HG02763 (cell line): Measurements from ENCODE around the gene SRD5A3.
"Not testable (repeated sequence)": the region's sequence is repeated elsewhere in the genome, so short reads cannot be mapped to it uniquely, and the experiment has no call there.

Source experiments
- ATAC-seq: cut with Tn5 transposase; IDR thresholded peaks from one replicate; pipeline ENCODE4 v1.9.1; 2021; ENCODE audit warnings: mild to moderate bottlenecking, moderate library complexity; ENCODE audit not compliant: unreplicated experiment

Gene SRD5A3

GRCh38 chr4:55345054-55345453 is 988 bp upstream of the SRD5A3 start:
- no peak for ATAC-seq

GRCh38 chr4:55346851-55347255 is 811 bp downstream of the SRD5A3 start:
- no peak for ATAC-seq

DNA sequence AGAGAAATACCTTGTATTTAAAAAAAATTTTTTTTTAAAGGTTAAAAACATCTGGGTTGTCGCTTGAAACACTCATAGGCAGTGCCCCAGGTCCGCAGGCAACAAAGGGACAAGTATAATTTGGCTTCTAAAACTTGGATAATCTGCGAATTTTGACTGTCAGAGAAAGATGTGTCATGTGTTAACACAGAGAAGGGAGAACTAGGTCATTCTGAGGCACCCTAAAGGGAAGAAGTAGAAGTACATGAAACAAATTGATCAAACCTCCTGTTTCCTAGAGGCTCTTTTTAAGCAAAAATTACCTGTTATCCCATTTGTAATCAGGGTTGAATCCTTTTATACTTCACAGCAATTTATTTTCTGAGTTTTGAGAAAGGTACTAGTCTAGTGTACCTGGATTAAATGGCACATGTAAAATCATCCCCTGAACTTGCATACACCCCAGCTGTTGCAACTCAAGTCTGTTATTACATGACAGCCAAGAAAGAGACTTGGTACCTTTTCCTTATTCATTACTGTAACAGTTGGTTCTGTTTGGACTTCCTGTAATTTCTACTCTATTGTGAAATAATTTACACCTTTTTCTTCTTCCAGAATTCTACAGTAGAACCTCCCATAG is 1.7 kb downstream of the SRD5A3 start:
- no peak for ATAC-seq

DNA sequence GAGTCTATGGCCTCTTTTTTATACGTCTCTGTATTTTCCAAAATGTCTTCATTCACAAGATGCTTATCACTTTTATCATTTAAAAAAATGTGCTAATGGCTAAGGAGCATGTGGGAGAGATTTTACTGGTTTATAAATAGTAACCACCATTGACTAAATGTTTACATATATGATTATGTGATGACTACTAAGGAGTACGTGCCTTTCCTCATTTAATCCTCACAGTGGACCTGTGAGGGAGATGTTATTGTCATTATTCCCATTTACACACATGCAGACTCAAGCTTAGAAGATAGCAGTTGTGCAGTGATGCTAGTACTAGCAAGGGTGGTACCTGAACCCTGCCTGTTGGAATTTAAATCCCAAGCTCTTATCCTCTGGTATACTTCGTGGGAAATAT is 2.4 kb downstream of the SRD5A3 start:
- ATAC-seq, result no peak

GRCh38 chr4:55350870-55351269 is 4.8 kb downstream of the SRD5A3 start:
- ATAC-seq, result not testable (repeated sequence)

GRCh38 chr4:55351824-55352223 is 5.8 kb downstream of the SRD5A3 start:
- no peak for ATAC-seq

- no peak for ATAC-seq
These were observed 6.7 kb downstream of the SRD5A3 start for GRCh38 chr4:55352726-55353125.

DNA sequence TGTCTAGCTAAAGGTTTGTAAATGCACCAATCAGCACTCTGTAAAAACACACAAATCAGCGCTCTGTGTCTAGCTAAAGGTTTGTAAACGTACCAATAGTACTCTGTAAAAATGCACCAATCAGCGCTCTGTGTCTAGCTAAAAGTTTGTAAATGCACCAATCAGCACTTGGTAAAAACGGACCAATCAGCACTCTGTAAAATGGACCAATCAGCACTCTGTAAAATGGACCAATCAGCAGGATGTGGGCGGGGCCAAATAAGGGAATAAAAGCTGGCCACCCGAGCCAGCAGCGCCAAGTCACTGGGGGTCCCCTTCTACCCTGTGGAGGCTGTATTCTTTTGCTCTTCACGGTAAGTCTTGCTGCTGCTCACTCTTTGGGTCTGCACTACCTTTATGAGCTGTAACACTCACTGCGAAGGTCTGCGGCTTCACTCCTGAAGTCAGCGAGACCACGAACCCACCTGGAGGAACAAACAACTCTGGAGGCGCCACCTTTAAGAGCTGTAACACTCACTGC is 7.2 kb downstream of the SRD5A3 start:
- not testable (repeated sequence) for ATAC-seq

- no peak for ATAC-seq
These were observed 8.6 kb downstream of the SRD5A3 start for GRCh38 chr4:55354648-55355047.

DNA sequence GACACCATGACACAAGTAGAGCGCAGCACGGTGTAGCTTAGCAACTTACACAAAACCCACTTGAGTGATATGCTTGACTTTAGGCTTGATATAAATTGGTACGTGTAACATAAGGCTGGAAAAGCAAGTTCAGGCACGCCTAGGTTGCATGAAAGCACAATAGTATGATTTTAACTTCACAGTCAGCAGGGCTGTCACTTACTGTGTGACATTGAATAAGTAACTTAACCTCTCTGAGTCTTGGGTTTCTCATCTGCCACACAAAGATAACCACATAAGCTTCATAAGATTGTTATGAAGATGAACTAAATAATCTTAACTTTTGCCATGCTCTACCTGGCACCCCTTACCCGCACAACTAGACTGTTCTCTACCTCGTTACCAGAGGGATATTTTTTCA is 9.5 kb downstream of the SRD5A3 start:
- ATAC-seq, result no peak

GRCh38 chr4:55356991-55357461 is 11.0 kb downstream of the SRD5A3 start:
- no peak for ATAC-seq

GRCh38 chr4:55358246-55358645 is 12.2 kb downstream of the SRD5A3 start:
- no peak for ATAC-seq

- no peak for ATAC-seq
These were observed 12.6 kb downstream of the SRD5A3 start for GRCh38 chr4:55358668-55359067.

- ATAC-seq, result no peak
These were observed 13.4 kb downstream of the SRD5A3 start for GRCh38 chr4:55359397-55359916.

DNA sequence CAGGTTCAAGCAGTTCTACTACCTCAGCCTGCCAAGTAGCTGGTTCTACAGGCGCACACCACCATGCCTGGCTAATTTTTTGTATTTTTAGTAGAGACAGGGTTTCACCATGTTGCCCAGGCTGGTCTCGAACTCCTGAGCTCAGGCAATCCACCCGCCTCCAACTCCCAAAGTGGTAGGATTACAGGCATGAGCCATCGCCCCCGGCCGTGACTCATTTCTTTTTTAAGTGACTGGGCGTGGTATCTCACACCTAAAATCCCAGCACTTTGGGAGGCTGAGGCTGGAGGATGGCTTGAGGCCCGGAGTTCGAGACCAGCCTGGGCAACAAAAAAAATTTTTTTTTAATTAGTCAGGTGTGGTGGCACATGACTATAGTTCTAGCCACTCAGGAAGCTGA is 16.9 kb downstream of the SRD5A3 start:
- ATAC-seq, result not testable (repeated sequence)

GRCh38 chr4:55363691-55364351 is 17.8 kb downstream of the SRD5A3 start:
- ATAC-seq, result no peak

DNA sequence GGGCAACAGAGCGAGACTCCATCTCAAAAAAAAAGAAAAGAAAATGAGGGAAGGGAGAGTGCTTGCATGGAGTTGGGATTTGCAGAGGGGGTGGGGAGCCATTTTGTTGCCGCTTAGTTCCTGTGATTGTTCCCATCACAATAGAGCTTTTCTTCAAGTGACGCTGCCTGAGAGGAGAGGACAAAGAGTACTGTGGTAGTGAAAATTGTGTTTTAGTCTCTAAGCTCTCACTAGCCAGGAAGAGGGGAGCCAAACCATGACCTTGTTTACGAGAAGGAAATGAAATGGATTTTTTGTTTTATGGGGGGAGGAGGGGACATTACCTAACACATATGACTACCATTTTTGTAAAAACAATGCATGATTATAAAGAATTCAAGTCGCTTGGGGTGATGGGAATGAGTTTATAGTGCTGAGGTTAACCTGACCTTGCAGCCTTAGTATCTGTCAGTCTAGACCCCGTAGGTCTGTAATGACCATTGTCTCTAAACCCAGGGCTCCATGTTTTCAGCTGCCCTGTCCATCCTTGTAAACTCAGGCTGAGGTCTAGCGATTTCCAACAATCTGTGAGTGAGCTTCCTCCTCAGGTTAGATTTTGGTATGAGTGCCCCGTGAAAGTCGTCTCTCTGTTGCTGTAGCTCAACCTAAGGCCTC is 18.8 kb downstream of the SRD5A3 start:
- ATAC-seq, result no peak

DNA sequence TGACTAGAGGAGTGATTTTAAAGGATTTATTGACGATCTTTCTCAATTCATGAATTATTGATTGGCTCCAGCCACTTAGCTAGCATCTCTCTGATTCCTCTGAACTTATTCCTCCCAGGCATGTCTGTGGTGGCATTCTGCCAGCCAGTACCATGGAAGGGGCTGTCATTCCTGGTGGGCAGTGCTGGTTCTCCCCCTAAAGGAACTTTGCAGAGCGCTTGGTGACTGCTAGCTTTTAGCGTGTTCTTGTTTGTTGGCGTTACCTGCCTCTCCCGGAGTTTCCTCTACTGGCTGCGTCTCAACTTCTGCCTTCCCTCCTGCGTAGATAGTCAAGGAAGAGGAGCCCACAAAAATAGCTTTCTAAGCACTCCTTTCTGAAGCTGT is 19.3 kb downstream of the SRD5A3 start:
- no peak for ATAC-seq

GRCh38 chr4:55366621-55367020 is 20.6 kb downstream of the SRD5A3 start:
- no peak for ATAC-seq

- no peak for ATAC-seq
These were observed 21.2 kb downstream of the SRD5A3 start for GRCh38 chr4:55367084-55367722.

DNA sequence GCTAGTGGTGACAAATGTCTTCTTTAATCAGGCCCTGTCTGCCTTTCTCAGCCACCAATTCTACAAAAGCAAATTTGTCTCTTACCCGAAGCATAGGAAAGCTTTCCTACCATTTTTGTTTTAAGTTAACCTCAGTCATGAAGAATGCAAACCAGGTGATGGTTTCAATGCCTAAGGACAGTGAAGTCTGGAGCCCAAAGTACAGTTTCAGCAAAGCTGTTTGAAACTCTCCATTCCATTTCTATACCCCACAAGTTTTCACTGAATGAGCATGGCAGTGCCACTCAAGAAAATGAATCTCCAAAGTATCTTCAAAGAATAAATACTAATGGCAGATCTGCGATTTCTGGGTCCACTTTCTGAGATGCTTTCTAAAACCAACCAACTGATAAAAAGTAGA is 23.9 kb downstream of the SRD5A3 start:
- no peak for ATAC-seq
